GM21717 (cell line): ENCODE measurements around the gene CHURC1.
"Not testable (repeated sequence)": the region's sequence is repeated elsewhere in the genome, so short reads cannot be mapped to it uniquely, and the experiment has no call there.

ENCODE experiments used
- ATAC-seq: cut with Tn5 transposase; IDR thresholded peaks from one replicate; pipeline ENCODE4 v1.9.1; 2021; ENCODE audit warnings: mild to moderate bottlenecking, moderate library complexity; ENCODE audit not compliant: unreplicated experiment

The CHURC1 gene

GRCh38 chr14:64906022-64906421 lies 8.2 kb upstream of the CHURC1 start:
- ATAC-seq, result no peak

- no peak for ATAC-seq
These were observed 3.3 kb upstream of the CHURC1 start for GRCh38 chr14:64910847-64911495.

GRCh38 chr14:64912261-64912660 lies 2.0 kb upstream of the CHURC1 start:
- no peak for ATAC-seq

GRCh38 chr14:64913477-64913876 lies 778 bp upstream of the CHURC1 start:
- ATAC-seq, result not testable (repeated sequence)

- ATAC-seq, result no peak
These were observed 772 bp downstream of the CHURC1 start for GRCh38 chr14:64915029-64915424.

- ATAC-seq, result no peak
These were observed 1.5 kb downstream of the CHURC1 start for GRCh38 chr14:64915797-64916196.

- no peak for ATAC-seq
These were observed 4.0 kb downstream of the CHURC1 start for GRCh38 chr14:64918216-64918615.

- no peak for ATAC-seq
These were observed 5.0 kb downstream of the CHURC1 start for GRCh38 chr14:64919215-64919614.

GRCh38 chr14:64919618-64920017 lies 5.4 kb downstream of the CHURC1 start:
- ATAC-seq, result no peak

- ATAC-seq, result no peak
These were observed 6.2 kb downstream of the CHURC1 start for GRCh38 chr14:64920465-64920864.

GRCh38 chr14:64923015-64923414 lies 8.8 kb downstream of the CHURC1 start:
- no peak for ATAC-seq

GRCh38 chr14:64926398-64926995 lies 12.2 kb downstream of the CHURC1 start:
- ATAC-seq, result no peak

GRCh38 chr14:64927031-64927430 lies 12.8 kb downstream of the CHURC1 start:
- no peak for ATAC-seq

- peak; percentile 78 for ATAC-seq
These were observed 14.2 kb downstream of the CHURC1 start for GRCh38 chr14:64928239-64929013.

- ATAC-seq, result no peak
These were observed 14.7 kb downstream of the CHURC1 start for GRCh38 chr14:64929014-64929359.

- no peak for ATAC-seq
These were observed 16.0 kb downstream of the CHURC1 start for GRCh38 chr14:64930085-64930843.

GRCh38 chr14:64931123-64931522 lies 16.9 kb downstream of the CHURC1 start:
- no peak for ATAC-seq

- ATAC-seq, result no peak
These were observed 18.0 kb downstream of the CHURC1 start for GRCh38 chr14:64932231-64932630.

GRCh38 chr14:64934338-64934929 lies 20.2 kb downstream of the CHURC1 start:
- ATAC-seq, result no peak

- ATAC-seq, result no peak
These were observed 21.3 kb downstream of the CHURC1 start for GRCh38 chr14:64935508-64935907.

GRCh38 chr14:64937171-64937820 lies 23.0 kb downstream of the CHURC1 start:
- ATAC-seq, result no peak
